ENCODE measurements around the gene PDE4D. TPM values are rescaled to one million over a fixed set of nuclear protein-coding genes. Genes with fewer than 3 reads are reported as not detected.

Gene PDE4D
- total and polyA plus RNA-seq, 4 donors, result 12.8 to 167 (median 44.5) TPM

- H3K9me3 ChIP-seq (ENCODE audit: control insufficient read depth in 4 of 4, insufficient read depth in 3 of 4, low read length in 3 of 4), result no peaks in the 10 kb centered on the region
- H3K9ac ChIP-seq (ENCODE audit: insufficient read depth in 1 of 2, low read length in 2 of 2), result no peak overlapping the region
- TF ChIP-seq CTCF (IDR thresholded peaks at IDR 0.05; ENCODE audit: control extremely low read depth, extremely low read depth), result no peak
- peaks cover 0 to 12% (median 0%) of the 10 kb centered on the region in 5 donors for H3K4me1 ChIP-seq (ENCODE audit: control insufficient read depth in 5 of 5, insufficient read depth in 5 of 5, low read length in 5 of 5)
- H3K27ac ChIP-seq (ENCODE audit: low read depth in 1 of 2, low read length in 1 of 2), result no peak overlapping the region
- no peaks in the 10 kb centered on the region for H3K36me3 ChIP-seq (ENCODE audit: control insufficient read depth in 4 of 4, insufficient read depth in 4 of 4, low read length in 4 of 4)
- DNase-seq, result no peak
- no peak for ATAC-seq (ENCODE audit: insufficient read depth, low FRiP score)
- 67 to 75% methylated on average over 2 of the region's 2 CpGs for WGBS, 2 donors
- H3K4me3 ChIP-seq, result no peak overlapping the region
- no peaks in the 10 kb centered on the region for H3K27me3 ChIP-seq (ENCODE audit: control insufficient read depth in 3 of 3, insufficient read depth in 3 of 3, low read length in 2 of 3)
Observed at GRCh38 chr5:59772757-59773156, 120.8 kb downstream of the PDE4D start.

- Histone ChIP-seq H3K27me3 (ENCODE audit: control insufficient read depth in 3 of 3, insufficient read depth in 3 of 3, low read length in 2 of 3) (no peaks in the 10 kb centered on the region), H3K4me3 (no peak overlapping the region), H3K9ac (ENCODE audit: insufficient read depth in 1 of 2, low read length in 2 of 2) (no peak overlapping the region), H3K4me1 (ENCODE audit: control insufficient read depth in 5 of 5, insufficient read depth in 5 of 5, low read length in 5 of 5) (peaks cover 0 to 12% (median 0%) of the 10 kb centered on the region in 5 donors), H3K9me3 (ENCODE audit: control insufficient read depth in 4 of 4, insufficient read depth in 3 of 4, low read length in 3 of 4) (no peaks in the 10 kb centered on the region), H3K36me3 (ENCODE audit: control insufficient read depth in 4 of 4, insufficient read depth in 4 of 4, low read length in 4 of 4) (no peaks in the 10 kb centered on the region), H3K27ac (ENCODE audit: low read depth in 1 of 2, low read length in 1 of 2) (no peak overlapping the region)
- DNase-seq (no peak), ATAC-seq (ENCODE audit: insufficient read depth, low FRiP score) (no peak)
- WGBS, 2 donors, result 89 to 94% methylated on average over 2 of the region's 2 CpGs
- no peak for TF ChIP-seq CTCF (IDR thresholded peaks at IDR 0.05; ENCODE audit: control extremely low read depth, extremely low read depth)
Observed at GRCh38 chr5:59772206-59772605, 121.3 kb downstream of the PDE4D start.

- ATAC-seq (ENCODE audit: insufficient read depth, low FRiP score), result no peak
- 83 to 96% methylated on average over 4 of the region's 4 CpGs for WGBS, 2 donors
- TF ChIP-seq CTCF (IDR thresholded peaks at IDR 0.05; ENCODE audit: control extremely low read depth, extremely low read depth), result no peak
Observed at GRCh38 chr5:59770953-59771352, 122.6 kb downstream of the PDE4D start.

GRCh38 chr5:59769832-59770231, 123.7 kb downstream of the PDE4D start:
- TF ChIP-seq CTCF (IDR thresholded peaks at IDR 0.05; ENCODE audit: control extremely low read depth, extremely low read depth), result no peak
- Histone ChIP-seq H3K9ac (ENCODE audit: insufficient read depth in 1 of 2, low read length in 2 of 2) (no peak overlapping the region), H3K9me3 (ENCODE audit: control insufficient read depth in 4 of 4, insufficient read depth in 3 of 4, low read length in 3 of 4) (no peaks in the 10 kb centered on the region), H3K27ac (ENCODE audit: low read depth in 1 of 2, low read length in 1 of 2) (no peak overlapping the region), H3K4me1 (ENCODE audit: control insufficient read depth in 5 of 5, insufficient read depth in 5 of 5, low read length in 5 of 5) (peaks cover 0 to 30% (median 0%) of the 10 kb centered on the region in 5 donors), H3K27me3 (ENCODE audit: control insufficient read depth in 3 of 3, insufficient read depth in 3 of 3, low read length in 2 of 3) (no peaks in the 10 kb centered on the region), H3K36me3 (ENCODE audit: control insufficient read depth in 4 of 4, insufficient read depth in 4 of 4, low read length in 4 of 4) (no peaks in the 10 kb centered on the region), H3K4me3 (no peak overlapping the region)
- ATAC-seq (ENCODE audit: insufficient read depth, low FRiP score) (no peak), DNase-seq (no peak)

More at GRCh38 chr5:59770953-59771352, 122.6 kb downstream of the PDE4D start:
- Histone ChIP-seq H3K4me3 (no peak overlapping the region), H3K9ac (ENCODE audit: insufficient read depth in 1 of 2, low read length in 2 of 2) (no peak overlapping the region), H3K9me3 (ENCODE audit: control insufficient read depth in 4 of 4, insufficient read depth in 3 of 4, low read length in 3 of 4) (no peaks in the 10 kb centered on the region), H3K4me1 (ENCODE audit: control insufficient read depth in 5 of 5, insufficient read depth in 5 of 5, low read length in 5 of 5) (peaks cover 0 to 20% (median 0%) of the 10 kb centered on the region in 5 donors), H3K27me3 (ENCODE audit: control insufficient read depth in 3 of 3, insufficient read depth in 3 of 3, low read length in 2 of 3) (no peaks in the 10 kb centered on the region), H3K27ac (ENCODE audit: low read depth in 1 of 2, low read length in 1 of 2) (no peak overlapping the region), H3K36me3 (ENCODE audit: control insufficient read depth in 4 of 4, insufficient read depth in 4 of 4, low read length in 4 of 4) (no peaks in the 10 kb centered on the region)
- DNase-seq, result no peak

Data from lung (tissue), 12 donors.